WTC11 (cell line): ENCODE data around the gene NEDD4L.

Source experiments
- GRHL2 ChIP-seq: fragments of 250-450 bp; sonication (Bioruptor Pico); IDR thresholded peaks from 2 replicates; pipeline ENCODE4 v1.8.0; 2022; ENCODE audit warnings: mild to moderate bottlenecking, moderate library complexity; ENCODE audit not compliant: insufficient replicate concordance, severe bottlenecking
- SP1 ChIP-seq: sonication (generic); formaldehyde crosslinking; conservative IDR thresholded peaks from 2 replicates; pipeline ENCODE4 v1.8.1; 2022; ENCODE audit warnings: missing genetic modification reagents
- TP53 ChIP-seq: sonication (generic); formaldehyde crosslinking; IDR thresholded peaks from 2 replicates; pipeline ENCODE4 v1.8.1; 2023; ENCODE audit warnings: mild to moderate bottlenecking, missing genetic modification reagents
- ZNF121 ChIP-seq: sonication (generic); formaldehyde crosslinking; IDR thresholded peaks from 2 replicates; pipeline ENCODE4 v1.8.0; 2023; ENCODE audit warnings: missing genetic modification reagents

DNA sequence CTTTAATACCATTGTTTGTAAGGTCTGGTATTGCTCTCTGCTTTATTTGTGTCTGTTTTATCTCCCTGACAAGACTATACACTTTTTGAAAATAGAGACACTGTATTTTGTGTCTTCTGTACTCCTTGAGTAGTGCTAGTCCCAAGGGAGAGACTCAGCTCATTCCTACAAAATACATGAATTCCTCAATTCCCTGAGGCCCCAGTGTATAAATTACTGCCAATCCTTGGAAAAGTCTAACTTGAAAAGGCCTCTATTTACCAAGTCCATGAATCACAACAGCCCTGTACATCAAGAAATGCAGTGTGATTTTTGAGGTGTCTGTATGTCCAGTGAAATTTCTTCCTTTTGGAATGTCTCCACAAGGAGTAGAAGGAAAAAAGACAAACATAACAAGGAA, 34.9 kb upstream of the NEDD4L start:
- TF ChIP-seq ZNF121 (no peak), SP1 (CRISPR knock-in tag) (no peak), TP53 (no peak), GRHL2 (no peak)
